ENCODE results near the gene ZNF8.
"Not testable (repeated sequence)": the region's sequence is repeated elsewhere in the genome, so short reads cannot be mapped to it uniquely, and the experiment has no call there.

The ZNF8 gene

GRCh38 chr19:58336820-58337219 lies 58.1 kb downstream of the ZNF8 start:
- no peak for DNase-seq (ENCODE audit: low read depth)

- no peak for DNase-seq (ENCODE audit: low read depth)
These were observed 59.6 kb downstream of the ZNF8 start for GRCh38 chr19:58338336-58338735.

GRCh38 chr19:58338825-58339558 lies 60.2 kb downstream of the ZNF8 start:
- DNase-seq (ENCODE audit: low read depth), result no peak

- no peak for DNase-seq (ENCODE audit: low read depth)
These were observed 66.8 kb downstream of the ZNF8 start for GRCh38 chr19:58345558-58345957.

GRCh38 chr19:58346961-58347929 lies 68.5 kb downstream of the ZNF8 start:
- DNase-seq (ENCODE audit: low read depth), result peak; percentile 52

GRCh38 chr19:58348080-58348479 lies 69.3 kb downstream of the ZNF8 start:
- not testable (repeated sequence) for DNase-seq (ENCODE audit: low read depth)

GRCh38 chr19:58349590-58349989 lies 70.8 kb downstream of the ZNF8 start:
- no peak for DNase-seq (ENCODE audit: low read depth)

- DNase-seq (ENCODE audit: low read depth), result no peak
These were observed 71.5 kb downstream of the ZNF8 start for GRCh38 chr19:58350001-58350861.

GRCh38 chr19:58350871-58351557 lies 72.3 kb downstream of the ZNF8 start:
- DNase-seq (ENCODE audit: low read depth), result no peak

- DNase-seq (ENCODE audit: low read depth), result no peak
These were observed 72.8 kb downstream of the ZNF8 start for GRCh38 chr19:58351558-58351878.

- no peak for DNase-seq (ENCODE audit: low read depth)
These were observed 73.4 kb downstream of the ZNF8 start for GRCh38 chr19:58351990-58352755.
